NCI-H2196 treated with DMSO at 0.1 percent for 48 hours (cell line): ENCODE data around the gene CAMKK1.

Experiments used
- DNase-seq: peaks from one replicate; lab custom pipeline; 2025; ENCODE audit not compliant: unreplicated experiment; lab: John Stamatoyannopoulos, UW

The CAMKK1 gene

DNA sequence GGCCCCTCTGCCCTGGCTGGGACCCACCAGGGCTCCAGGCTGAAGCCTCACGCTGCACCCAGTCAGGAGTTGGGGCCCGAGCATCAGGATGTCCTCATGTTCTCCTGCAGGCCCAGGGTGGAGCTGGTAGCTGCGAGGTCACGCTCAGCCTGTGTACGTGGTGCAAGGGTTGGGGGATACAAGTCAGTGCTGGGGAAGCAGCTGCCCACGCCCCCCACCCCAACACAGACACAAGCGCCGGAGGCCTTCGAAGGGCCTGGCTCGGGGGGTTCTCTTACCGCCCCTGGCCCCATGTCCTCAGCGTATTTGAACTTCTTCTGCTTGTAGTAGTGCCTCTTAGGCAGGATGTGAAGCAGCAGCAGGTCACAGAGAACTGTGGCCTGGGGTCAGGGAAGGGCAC, 4.9 kb upstream of the CAMKK1 start:
- no peak for DNase-seq

DNA sequence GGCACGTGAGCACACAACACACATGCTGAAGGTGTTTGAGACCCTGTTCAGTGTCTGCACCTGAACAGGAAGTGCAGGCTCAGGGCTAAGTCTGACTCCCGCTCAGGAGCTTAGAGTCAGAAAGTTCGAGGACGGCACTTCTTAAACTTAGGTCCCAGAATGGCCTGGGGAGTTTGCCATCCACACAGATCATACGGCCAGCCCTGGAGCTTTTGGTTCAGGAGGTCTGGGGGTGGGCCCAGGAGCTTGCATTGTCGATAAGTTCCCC, 4.0 kb upstream of the CAMKK1 start:
- DNase-seq, result no peak

DNA sequence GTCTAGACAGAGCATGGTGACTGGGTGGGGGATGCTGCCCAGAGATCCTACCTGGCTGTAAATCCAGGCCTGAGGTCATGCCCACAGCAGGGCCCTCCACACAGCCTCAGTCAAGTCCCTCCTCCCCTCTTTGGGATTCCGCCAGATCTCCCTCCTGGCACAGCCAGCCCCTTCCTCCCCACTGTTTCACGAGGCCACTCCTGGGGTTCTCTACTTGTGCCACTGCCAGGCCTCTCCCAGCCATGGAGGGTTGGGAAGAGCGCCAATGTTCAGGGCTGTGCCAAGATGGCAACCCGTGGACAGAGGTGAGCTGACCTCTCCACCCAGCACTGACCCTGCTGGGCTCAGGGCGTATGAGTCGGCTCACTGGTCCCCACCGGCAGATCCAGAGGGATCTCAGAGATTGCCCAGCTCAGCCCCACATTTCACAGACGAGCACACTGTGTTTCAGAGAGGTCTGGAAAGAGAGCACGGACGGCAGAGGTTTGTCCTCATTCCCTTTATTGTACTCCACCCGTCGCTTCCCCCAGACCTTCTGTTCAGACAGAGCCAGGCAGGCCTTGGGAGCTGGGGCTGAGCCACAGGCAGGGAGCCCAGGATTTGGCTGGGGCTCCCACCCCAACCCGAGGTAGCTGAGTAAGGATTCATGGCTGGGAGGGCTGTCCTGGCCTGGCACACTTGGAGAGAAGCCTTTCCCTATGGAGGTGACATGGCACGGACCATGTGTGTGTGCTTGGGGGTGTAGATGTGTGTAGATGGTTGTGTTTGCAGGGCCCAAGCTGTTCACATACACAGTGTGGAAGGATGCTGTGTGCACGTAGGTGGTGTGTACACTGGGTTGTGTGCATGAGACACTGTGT, 3.5 kb upstream of the CAMKK1 start:
- no peak for DNase-seq

DNA sequence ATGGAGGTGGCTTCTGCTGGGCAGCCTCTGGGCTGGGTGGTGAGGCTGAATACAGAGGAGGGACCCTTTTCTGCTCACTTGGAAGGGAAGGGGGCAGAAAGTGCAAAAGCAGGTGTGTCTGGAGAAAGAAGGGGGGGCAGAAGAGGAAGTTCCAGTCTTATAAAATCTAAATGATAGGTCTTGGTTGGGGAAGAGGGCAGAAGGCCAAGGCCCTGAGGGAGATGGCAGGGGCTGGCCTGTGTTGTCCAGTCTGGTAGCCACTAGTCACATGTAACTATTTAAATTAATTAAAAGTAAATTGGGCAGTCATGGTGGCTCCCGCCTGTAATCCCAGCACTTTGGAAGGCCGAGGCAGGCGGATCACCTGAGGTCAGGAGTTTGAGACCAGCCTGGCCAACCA, 2.5 kb upstream of the CAMKK1 start:
- no peak for DNase-seq

DNA sequence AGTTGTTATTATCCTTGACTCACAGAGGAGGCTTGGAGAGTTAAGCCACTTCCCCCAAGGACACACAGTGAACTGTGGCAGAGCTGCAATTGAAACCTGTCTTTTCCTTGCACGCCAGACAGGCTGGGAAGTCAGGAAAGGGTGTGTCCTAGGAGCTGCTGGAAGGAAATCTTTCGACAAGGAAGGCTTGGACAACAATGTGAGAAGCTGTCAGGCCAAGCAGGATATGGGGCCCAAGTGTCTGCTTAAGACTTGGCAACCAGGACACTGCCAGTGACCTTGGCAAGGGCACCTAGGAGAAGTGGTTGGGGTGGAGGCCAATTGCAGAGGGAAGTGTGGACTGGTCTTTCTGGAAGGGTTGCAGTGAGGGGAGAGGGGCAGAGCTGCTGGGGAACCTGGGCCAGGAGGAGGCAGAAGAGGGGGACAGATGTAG, 2.1 kb upstream of the CAMKK1 start:
- no peak for DNase-seq

DNA sequence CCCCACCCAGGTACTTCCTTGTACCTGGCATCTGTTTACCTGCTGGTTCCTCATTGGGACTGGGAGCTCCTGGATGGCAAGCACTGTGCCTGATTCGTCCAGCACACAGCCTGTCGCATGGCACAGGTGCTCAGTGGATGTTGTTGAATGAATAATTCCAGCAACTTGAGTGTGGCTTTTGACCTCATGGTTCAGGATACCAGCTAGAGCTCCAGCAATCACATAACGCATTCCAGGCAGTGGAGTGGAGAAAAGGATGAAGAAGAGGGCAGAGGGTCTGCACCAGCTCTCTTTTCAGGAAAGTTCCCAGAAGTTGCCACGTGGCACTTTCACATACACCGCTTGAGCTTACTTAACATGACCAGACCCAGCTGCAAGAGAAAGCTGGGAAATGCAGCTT, 1.3 kb upstream of the CAMKK1 start:
- DNase-seq, result no peak

DNA sequence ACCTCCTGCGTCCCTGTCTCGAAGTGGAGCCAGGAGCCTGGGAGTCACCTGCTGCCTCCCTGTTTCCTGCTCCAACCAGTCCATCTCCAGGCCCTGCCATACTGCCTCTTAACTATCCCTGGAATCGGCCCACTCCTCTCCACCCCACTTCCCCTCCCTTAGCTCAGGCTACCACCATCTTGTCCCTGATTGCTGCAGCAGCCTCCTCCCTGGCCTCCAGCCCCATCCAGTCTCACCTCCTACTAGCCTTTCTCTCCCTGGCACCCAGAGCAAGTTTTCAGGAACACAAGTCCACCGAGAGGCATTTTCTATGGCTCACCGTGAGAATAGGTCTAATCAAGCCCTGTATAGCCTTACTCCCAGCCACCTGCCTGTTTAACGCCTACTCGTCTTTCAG, 865 bp upstream of the CAMKK1 start:
- DNase-seq, result no peak

DNA sequence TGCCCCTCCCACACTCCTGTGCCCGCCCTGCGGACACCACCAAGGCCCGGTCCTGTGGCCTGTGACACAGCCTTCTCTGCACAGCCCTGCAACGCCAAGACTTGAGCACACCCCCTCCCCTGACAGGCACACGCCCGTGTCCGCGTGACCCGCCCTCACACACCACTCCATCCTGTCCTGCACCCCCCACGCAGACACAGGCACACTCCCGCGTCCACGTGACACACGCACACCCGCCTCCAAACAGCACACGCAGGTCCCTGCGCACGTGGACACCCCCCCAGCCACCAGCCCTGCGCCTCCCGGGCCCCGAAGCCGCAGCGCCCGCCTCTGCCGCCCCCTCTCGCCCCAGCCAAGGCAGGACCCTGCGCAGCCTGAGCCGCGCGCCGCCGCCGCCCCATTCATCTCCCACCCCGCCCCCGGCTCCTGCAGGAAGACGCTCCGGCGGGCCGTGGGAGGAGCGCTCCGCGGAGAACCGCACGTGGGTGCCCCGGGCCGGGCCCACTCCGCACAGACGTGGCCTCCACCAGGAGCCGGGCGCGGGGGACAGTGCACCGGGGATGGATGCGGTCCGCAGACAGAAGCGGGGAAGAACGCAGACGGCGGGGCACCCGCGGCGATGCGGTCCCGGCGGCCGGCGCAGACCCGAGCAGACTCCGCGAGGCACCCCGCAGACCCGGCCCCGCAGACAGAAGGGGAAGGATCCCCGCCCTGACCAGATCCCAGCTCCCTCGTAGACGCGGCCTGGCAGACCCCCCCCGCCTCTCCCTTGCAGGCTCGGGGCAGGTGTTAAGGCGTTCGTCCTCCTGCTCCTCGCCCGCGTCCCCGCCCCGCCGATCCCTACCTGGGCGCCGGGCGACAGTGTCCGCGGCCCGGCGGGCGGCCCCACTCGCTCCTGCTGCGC, 506 bp downstream of the CAMKK1 start:
- no peak for DNase-seq

DNA sequence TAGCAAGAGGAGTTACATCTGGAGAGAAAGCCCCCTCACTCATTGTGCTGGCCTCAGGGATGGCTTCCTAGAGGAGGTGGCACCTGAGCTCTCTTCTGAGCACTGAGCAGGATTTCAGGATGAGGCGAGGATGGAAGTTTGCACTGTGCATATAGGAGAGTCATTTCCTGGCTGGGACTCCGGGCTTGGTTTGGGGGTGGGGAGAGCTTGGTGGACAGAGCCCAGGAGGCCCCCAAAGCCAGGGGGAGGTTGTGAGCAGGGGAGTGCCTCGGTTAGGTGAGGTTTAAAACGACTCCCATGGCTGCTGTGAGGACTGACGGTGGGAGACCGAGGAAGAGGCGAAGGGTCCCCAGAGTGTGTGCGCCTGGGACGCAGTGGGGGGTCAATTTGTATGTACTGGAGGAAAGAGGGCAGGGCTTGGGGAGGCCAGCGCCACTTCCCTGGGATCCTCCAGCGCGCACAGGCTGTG, 1.2 kb downstream of the CAMKK1 start:
- no peak for DNase-seq

DNA sequence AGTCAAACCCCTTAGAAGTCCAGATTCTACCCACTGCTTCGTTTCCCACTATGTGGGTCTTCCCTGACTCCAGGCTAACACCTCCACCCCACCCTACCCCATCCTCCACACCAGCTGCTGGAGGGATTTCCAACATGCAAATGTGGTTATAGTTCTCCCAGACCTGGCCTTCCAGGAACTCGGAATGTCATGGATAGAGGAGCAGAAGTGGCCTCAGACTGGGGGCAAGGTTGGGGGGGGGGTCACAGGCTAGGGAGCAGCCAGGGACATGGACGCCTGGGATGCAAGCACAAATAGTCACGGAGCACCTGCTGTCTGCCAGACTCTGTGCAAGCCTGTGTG, 2.0 kb downstream of the CAMKK1 start:
- no peak for DNase-seq

DNA sequence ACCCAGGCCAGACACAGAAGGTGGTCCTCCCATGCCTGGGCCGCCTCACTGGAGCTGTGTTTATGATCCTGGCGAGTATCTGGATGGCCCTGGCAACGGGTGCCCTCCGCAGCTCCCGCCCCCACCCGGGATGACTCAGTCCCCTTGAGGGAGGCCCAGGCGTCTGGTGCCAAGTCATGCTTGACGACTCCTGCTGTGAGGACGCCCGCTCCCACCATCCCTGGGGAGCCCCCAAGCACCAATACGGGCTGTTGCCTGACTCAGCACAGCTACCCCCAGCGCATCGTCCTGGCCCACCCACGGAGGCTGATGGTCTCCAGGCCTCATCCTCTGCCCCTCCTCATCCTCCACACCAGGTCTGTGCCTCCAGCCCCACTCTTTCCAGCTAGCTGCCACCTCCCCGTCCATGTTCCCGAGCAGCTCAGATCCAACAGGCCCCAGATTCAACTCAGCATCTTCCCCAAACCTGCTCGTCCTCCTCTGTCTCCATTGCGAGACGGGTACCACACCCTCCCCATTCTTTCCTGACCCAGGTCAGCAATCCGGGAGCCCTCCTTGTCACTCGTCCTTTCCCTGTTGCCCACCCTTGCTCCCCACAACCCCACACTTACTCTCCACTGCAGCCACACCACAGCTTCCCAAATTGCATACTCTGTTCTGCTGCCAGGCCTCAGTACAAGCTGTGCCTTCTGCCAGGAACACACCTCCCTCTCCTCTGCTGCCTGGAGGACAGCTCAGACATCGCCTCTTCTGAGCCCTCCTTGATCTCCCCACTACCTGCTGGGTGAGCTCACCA, 2.6 kb downstream of the CAMKK1 start:
- no peak for DNase-seq

DNA sequence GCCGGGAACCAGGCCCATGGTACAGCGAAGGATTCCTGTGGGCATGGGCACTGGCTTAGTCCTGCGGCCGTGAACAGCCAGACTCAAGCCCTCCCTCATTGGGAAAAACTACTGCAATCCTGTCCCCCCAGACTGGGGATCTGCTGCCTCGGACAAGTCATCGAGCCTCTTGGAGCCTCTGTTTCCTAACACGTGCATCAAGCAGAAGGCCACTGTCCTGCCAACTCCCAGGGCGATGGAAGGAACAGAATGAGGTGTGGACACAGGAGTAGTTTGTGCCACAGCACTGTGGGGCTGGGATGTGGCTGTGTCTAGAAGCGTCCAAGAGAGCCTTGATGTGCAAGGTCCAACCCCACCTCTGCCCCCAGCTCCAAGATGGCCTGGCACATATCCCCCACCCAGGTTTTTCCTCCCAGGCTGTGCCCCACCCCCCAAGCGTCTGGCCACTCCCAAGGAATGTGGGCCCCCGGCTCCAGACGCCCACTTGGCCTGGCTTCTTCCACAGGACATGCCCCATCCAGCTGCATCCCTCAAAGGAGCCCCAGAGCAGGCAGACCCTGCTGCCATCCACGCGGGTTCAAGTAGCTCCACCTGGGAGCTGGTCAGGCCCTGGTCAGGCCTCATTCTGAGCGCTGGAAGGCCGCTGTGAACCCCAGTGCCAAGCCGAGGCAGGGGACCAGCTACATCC, 3.4 kb downstream of the CAMKK1 start:
- DNase-seq, result no peak

DNA sequence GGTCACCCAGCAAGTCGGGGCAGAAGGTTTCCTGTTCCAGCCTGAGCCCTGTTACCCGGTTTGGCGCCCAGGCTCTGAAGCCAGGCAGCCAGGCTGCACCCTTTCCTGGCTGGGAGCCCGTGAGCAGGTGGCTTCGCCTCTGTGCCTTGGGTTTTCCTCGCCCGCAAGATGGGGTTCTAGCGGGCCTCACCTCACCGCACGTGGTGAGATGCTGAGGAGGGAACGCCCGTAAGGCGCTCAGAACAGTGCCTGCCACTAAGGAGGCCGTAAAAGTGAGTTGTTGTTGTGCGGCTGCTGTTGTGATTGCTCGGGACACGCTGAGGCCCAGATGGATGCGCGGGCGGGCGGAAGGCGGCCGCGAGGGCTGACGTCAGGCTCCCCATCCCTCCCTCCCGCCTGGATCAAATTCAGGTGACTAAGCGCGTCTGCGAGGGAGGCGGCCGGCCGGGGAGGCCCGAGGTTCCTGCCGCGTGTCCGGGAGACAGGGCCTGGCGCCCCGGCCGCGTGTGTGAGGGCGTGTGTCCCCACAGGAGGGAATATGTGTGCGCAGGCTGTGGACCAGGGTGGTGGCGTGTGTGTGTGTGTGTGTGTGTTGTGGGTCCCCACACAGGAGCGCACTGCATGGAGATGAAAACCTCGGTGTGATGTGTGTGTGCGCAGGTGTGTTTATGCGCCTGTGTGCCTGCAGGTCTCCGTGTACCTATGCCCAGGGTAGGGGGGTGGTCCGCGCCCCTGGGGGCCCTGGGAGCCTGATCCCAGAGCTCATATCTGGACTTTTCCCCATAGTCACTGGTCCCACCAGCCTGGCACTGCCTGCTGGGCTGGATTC, 4.3 kb downstream of the CAMKK1 start:
- peak; percentile 58 for DNase-seq

DNA sequence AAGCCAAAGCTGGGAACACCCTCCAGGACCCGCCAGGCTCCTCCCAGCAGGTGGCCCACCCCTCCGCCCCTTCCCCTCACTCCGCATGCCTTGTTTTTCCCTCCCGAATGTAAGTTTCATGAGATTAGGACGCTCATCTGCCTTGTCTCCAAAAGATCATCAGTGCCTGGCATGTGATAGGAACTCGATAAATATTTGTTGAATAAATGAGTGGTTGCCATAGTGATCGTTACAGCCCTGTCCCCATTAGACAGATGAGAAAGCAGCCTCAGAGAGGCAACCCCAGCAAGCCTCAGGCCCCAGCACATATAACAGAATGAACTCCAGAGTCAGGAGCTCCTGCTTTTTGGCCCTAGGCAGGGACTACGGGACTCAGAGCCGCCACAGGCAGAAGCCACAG, 5.0 kb downstream of the CAMKK1 start:
- DNase-seq, result no peak

DNA sequence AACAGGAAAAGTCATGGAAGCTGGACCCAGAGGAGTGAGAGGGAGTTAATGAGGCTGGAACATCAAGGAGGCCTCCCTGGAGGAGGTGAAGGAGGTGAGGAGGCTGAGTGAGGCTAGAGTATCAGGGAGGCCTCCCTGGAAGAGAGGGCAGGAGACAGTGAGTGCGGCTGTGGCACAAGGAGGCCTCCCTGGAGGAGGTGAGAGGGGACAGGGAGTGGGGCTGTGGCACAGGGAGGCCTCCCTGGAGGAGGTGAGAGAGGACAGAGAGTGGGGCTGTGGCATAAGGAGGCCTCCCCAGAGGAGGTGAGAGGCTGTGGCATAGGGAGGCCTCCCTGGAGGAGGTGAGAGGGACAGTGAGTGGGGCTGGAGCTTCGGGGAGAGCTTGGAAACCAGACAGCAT, 5.5 kb downstream of the CAMKK1 start:
- no peak for DNase-seq

DNA sequence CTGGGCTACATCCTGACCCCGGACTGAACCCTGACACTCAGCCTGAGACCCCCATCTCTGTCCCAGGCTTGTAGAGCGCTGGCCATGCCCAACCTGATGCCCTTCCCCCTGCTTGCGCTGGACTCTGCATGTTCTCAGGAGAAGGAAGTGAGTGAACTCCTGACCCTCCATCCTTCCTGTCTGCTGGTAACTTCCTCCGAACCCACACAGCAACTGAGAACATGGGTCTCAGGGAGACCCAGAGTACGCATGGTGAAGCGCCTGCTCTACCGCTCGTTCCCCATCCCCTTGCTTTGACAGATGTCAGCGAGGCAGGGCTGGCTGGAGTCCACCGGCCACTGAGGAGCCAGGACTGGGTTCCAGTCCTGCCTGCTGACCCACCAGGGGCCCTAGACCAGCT, 6.1 kb downstream of the CAMKK1 start:
- no peak for DNase-seq

DNA sequence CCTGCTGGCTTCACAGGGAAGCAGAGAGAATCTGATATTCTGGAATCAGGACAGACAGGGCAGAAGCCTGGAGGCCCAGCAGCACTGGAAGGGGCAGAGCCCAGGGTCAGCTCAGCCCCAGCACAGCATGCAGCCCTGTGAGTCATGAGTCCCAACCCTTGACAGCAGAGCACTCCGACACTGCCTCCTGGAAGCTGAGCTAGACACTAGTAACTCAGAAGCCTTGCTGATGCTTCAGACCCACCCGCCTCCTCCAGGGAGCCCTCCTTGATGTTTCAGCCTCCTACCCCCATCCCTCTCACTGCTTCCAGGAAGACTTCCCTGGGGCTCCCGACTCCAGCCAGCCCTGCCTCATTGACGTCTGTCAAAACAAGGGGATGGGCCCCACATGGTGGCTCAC, 6.9 kb downstream of the CAMKK1 start:
- DNase-seq, result no peak

DNA sequence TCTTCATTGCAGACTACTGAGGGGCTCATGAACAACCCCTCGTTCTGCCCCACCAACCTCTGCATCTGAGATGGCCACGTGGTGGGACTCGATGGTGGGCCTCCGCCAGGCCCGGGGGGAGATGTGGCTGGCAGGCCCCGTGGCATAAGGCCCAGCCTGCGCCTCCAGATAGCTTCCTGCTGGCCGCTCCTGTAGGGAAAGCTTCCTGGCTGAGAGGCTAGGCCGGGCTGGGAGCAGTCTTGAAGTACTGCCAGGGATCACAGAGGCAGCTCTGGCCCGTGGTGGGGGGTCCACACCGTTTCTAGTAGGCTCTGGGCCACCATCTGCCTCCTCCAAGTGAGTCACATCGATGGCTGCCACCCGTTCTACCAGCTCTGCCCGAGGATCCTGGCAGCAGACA, 7.6 kb downstream of the CAMKK1 start:
- DNase-seq, result no peak

DNA sequence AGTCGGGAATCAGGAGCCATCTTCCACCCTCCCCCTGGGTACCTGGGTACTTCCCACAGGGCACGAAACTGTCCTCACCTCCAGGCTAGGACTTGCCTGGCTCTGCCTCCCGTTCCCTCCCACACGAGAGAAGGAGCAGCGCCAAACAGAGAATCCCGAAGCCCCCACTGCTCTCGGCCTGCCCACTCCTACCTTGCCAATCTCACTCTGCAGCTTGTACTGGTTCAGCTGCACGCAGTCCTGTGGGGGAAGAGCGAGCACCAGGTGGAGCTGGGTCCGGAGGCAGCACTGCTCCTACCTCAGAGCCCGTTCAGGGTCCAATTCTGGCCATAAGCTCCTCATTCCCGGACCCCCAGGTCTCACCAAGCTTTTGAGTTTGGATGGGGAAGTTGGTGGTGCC, 8.7 kb downstream of the CAMKK1 start:
- no peak for DNase-seq

DNA sequence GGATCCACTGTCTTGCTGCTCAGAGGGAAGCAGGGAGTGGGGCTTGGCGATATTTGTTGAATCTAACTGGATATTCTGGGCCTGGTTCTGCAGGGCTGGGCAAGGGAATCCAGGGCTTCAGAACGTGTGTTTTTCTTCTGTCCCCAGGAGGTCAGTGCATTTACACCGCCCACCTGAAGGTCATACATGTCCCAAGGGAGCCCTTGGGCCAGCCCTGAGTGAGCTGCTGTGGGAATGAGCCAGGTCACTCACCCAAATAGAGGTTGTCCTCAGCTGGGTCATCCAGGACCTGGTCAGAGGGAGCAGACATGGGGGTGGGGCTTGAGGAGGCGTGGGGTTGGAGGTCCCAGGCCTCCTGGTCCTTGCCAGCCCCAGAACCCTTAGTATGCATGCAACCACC, 10.6 kb downstream of the CAMKK1 start:
- DNase-seq, result no peak
